HCT116 (cell line): ENCODE measurements around the gene C5AR2. TPM values are rescaled to one million over a fixed set of nuclear protein-coding genes. Genes with fewer than 3 reads are reported as not detected.

Experiments used
- ATAC-seq: fragments of 200-7000 bp; cut with Tn5 transposase; 2 replicates; pipeline ENCODE4 v1.9.1; 2020; ENCODE audit warnings: mild to moderate bottlenecking, moderate library complexity
- BruUV-seq: library from RNA; stranded (reverse); fragments of 400-500 nt; replicated peaks from 2 replicates; lab custom pipeline; 2021; lab: Mats Ljungman, UMichigan
- CTCF ChIA-PET: fragments of 300-600 bp; sonication (Branson Sonifier 250); formaldehyde crosslinking; loops from one replicate; lab custom pipeline; 2021; ENCODE audit warnings: antibody characterized with exemption; lab: Charles Lee
- POLR2A ChIA-PET: fragments of 300-600, 350-600 bp; sonication (Branson Sonifier 250); formaldehyde crosslinking; loops from one replicate; lab custom pipeline; 2021; ENCODE audit warnings: antibody characterized with exemption; lab: Charles Lee
- RAD21 ChIA-PET, 2 experiments: fragments of 300-600 bp; sonication (Branson Sonifier 250); formaldehyde crosslinking; loops; one replicate each; lab custom pipeline; 2023; ENCODE audit warnings: low total read pairs in 2 of 2; ENCODE audit not compliant: uncharacterized antibody in 2 of 2, unreplicated experiment in 2 of 2, low non-redundant PET in 1 of 2; lab: Charles Lee
- DNase-seq: peaks from one replicate; pipeline ENCODE4 v3.0.0-alpha.2; 2010; ENCODE audit warnings: low read depth, low spot score
- H2AFZ ChIP-seq: fragments of 200-600 bp; shearing (Covaris generic), sonication (generic); 2 replicates; pipeline ENCODE4 v1.6.1; 2017; ENCODE audit warnings: low read depth, mixed run types, mixed read lengths, antibody characterized with exemption, low read length; ENCODE audit not compliant: poor library complexity, severe bottlenecking
- H3K27ac ChIP-seq: 2 replicates; pipeline ENCODE4 v1.5.1; 2012; ENCODE audit warnings: low read depth, low read length
- H3K27me3 ChIP-seq: fragments of 200-600 bp; sonication (generic); 2 replicates; pipeline ENCODE4 v1.6.1; 2016; ENCODE audit warnings: mixed run types, low read length, mixed read lengths; ENCODE audit not compliant: insufficient read depth
- H3K36me3 ChIP-seq, 2 experiments: fragments of 200-500 bp in 1 of 2; fragments of 200-600 bp in 1 of 2; sonication (Bioruptor generic) in 1 of 2; sonication (generic) in 1 of 2; 2 replicates each; pipeline versions ENCODE4 v1.5.1 to v1.6.1; 2014 to 2016; ENCODE audit warnings: low read length in 2 of 2, inconsistent platforms in 1 of 2, mixed read lengths in 1 of 2, mixed run types in 1 of 2; ENCODE audit not compliant: insufficient read depth in 2 of 2, control insufficient read depth in 1 of 2
- H3K4me1 ChIP-seq, 2 experiments: fragments of 200-600 bp in 1 of 2; sonication (generic) in 1 of 2; 2 replicates each; pipeline versions ENCODE4 v1.5.1 to v1.6.1; 2012 to 2017; ENCODE audit warnings: low read length in 2 of 2, inconsistent platforms in 1 of 2, mild to moderate bottlenecking in 1 of 2, mixed read lengths in 1 of 2, mixed run types in 1 of 2, moderate library complexity in 1 of 2; ENCODE audit not compliant: insufficient read depth in 2 of 2, control insufficient read depth in 1 of 2
- H3K4me2 ChIP-seq: fragments of 200-600 bp; sonication (generic); 2 replicates; pipeline ENCODE4 v1.6.1; 2017; ENCODE audit warnings: mixed run types, low read length, mixed read lengths
- H3K4me3 ChIP-seq, 2 experiments: fragments of 200-600 bp in 1 of 2; sonication (generic) in 1 of 2; replicated peaks in 1 of 2; 2 replicates each; pipeline ENCODE4 v1.5.1; 2011 to 2016; ENCODE audit warnings: low read length in 2 of 2, control low read depth in 1 of 2, low read depth in 1 of 2, mild to moderate bottlenecking in 1 of 2, mixed read lengths in 1 of 2, mixed run types in 1 of 2
- H3K79me2 ChIP-seq: fragments of 200-600 bp; sonication (generic); 2 replicates; pipeline ENCODE4 v1.6.1; 2017; ENCODE audit warnings: mild to moderate bottlenecking, mixed run types, low read length, moderate library complexity, mixed read lengths; ENCODE audit not compliant: insufficient read depth
- H3K9ac ChIP-seq: fragments of 200-600 bp; sonication (generic); 2 replicates; pipeline ENCODE4 v1.6.1; 2016; ENCODE audit warnings: low read length, mixed read lengths
- H3K9me2 ChIP-seq: fragments of 200-600 bp; sonication (generic), shearing (Covaris generic); 2 replicates; pipeline ENCODE4 v1.6.1; 2017; ENCODE audit warnings: mixed run types, mild to moderate bottlenecking, moderate library complexity; ENCODE audit not compliant: insufficient read depth
- H3K9me3 ChIP-seq, 2 experiments: fragments of 200-500 bp in 1 of 2; fragments of 200-600 bp in 1 of 2; sonication (Bioruptor generic) in 1 of 2; sonication (generic) in 1 of 2; 2 replicates each; pipeline ENCODE4 v1.6.1; 2014 to 2017; ENCODE audit warnings: low read length in 2 of 2, mixed read lengths in 2 of 2, inconsistent platforms in 1 of 2, low read depth in 1 of 2, mild to moderate bottlenecking in 1 of 2, mixed run types in 1 of 2, moderate library complexity in 1 of 2; ENCODE audit not compliant: control insufficient read depth in 1 of 2, insufficient read depth in 1 of 2
- H4K20me1 ChIP-seq: fragments of 200-600 bp; sonication (generic), shearing (Covaris generic); 2 replicates; pipeline ENCODE4 v1.6.1; 2017; ENCODE audit warnings: mixed run types, mild to moderate bottlenecking, moderate library complexity; ENCODE audit not compliant: insufficient read depth
- CBX3 ChIP-seq: IDR thresholded peaks from 2 replicates; pipeline ENCODE4 v1.6.1; 2012; ENCODE audit warnings: low read depth
- EGR1 ChIP-seq: IDR thresholded peaks from 2 replicates; pipeline ENCODE4 v1.6.1; 2012; ENCODE audit warnings: low read depth
- ELF1 ChIP-seq: IDR thresholded peaks from 2 replicates; pipeline ENCODE4 v1.6.1; 2012; ENCODE audit warnings: low read depth, borderline replicate concordance
- EZH2 ChIP-seq: fragments of 200-600 bp; sonication (generic); IDR thresholded peaks from 2 replicates; pipeline ENCODE4 v1.6.1; 2017; ENCODE audit warnings: antibody characterized with exemption, mixed run types
- EZH2phosphoT487 ChIP-seq: fragments of 200-600 bp; IDR thresholded peaks from 2 replicates; pipeline ENCODE4 v1.6.1; 2018; ENCODE audit warnings: antibody characterized with exemption, borderline replicate concordance
- FOSL1 ChIP-seq: IDR thresholded peaks from 2 replicates; pipeline ENCODE4 v1.6.1; 2012; ENCODE audit warnings: low read depth
- JUND ChIP-seq: IDR thresholded peaks from 2 replicates; pipeline ENCODE4 v1.6.1; 2012
- POLR2AphosphoS5 ChIP-seq: IDR thresholded peaks from 2 replicates; pipeline ENCODE4 v1.6.1; 2011; ENCODE audit warnings: mild to moderate bottlenecking, low read depth, low read length, moderate library complexity
- RAD21 ChIP-seq: IDR thresholded peaks from 2 replicates; pipeline ENCODE4 v1.6.1; 2012; ENCODE audit warnings: low read depth, mild to moderate bottlenecking
- SIN3A ChIP-seq: IDR thresholded peaks from 2 replicates; pipeline ENCODE4 v1.6.1; 2012; ENCODE audit warnings: low read depth
- SP1 ChIP-seq: IDR thresholded peaks from 2 replicates; pipeline ENCODE4 v1.6.1; 2012; ENCODE audit warnings: low read depth
- YY1 ChIP-seq: IDR thresholded peaks from 2 replicates; pipeline ENCODE4 v1.6.1; 2011; ENCODE audit warnings: low read length, low read depth, moderate library complexity, mild to moderate bottlenecking; ENCODE audit not compliant: insufficient replicate concordance; ENCODE audit errors: extremely low read depth
- ZNF274 ChIP-seq: fragments of 200-500 bp; sonication (Bioruptor generic); IDR thresholded peaks from 2 replicates; pipeline ENCODE4 v1.6.1; 2014; ENCODE audit warnings: mild to moderate bottlenecking, low read depth, low read length, inconsistent platforms
- intact Hi-C: fragments of 100-400 bp; cut with micrococcal nuclease; formaldehyde crosslinking; loops from 2 replicates; pipeline ENCODE4 v1.10.0; 2022
- total RNA-seq: library from RNA; stranded (reverse); gene quantifications from one replicate; pipeline ENCODE4 v1.2.1, GENCODE V29; 2021; ENCODE audit not compliant: unreplicated experiment
- TF ChIP-seq, protein P1 (sequence below): IDR thresholded peaks from 2 replicates; pipeline ENCODE4 v1.6.1; 2011; ENCODE audit warnings: mild to moderate bottlenecking, low read length, moderate library complexity; ENCODE audit not compliant: insufficient replicate concordance; ENCODE audit errors: extremely low read depth
- TF ChIP-seq, protein P2 (sequence below): IDR thresholded peaks from 2 replicates; pipeline ENCODE4 v1.6.1; 2012
- TF ChIP-seq, protein P3 (sequence below): IDR thresholded peaks from 2 replicates; pipeline ENCODE4 v1.6.1; 2012; ENCODE audit warnings: low read depth
- TF ChIP-seq, protein P4 (sequence below), 3 experiments: fragments of 200-600 bp in 1 of 3; sonication (generic) in 1 of 3; IDR thresholded peaks in 2 of 3; conservative IDR thresholded peaks in 1 of 3; 2 replicates each; pipeline ENCODE4 v1.5.1; 2012 to 2017; ENCODE audit warnings: low read depth in 2 of 3, low read length in 2 of 3, antibody characterized with exemption in 1 of 3, borderline replicate concordance in 1 of 3, control low read depth in 1 of 3, mild to moderate bottlenecking in 1 of 3, mixed read lengths in 1 of 3, mixed run types in 1 of 3, moderate library complexity in 1 of 3; ENCODE audit not compliant: insufficient read depth in 1 of 3
- TF ChIP-seq, protein P5 (sequence below): IDR thresholded peaks from 2 replicates; pipeline ENCODE4 v1.6.1; 2012

C5AR2 gene
- total RNA-seq, 1 experiment from 2014 or later, result 0.12 TPM

DNA sequence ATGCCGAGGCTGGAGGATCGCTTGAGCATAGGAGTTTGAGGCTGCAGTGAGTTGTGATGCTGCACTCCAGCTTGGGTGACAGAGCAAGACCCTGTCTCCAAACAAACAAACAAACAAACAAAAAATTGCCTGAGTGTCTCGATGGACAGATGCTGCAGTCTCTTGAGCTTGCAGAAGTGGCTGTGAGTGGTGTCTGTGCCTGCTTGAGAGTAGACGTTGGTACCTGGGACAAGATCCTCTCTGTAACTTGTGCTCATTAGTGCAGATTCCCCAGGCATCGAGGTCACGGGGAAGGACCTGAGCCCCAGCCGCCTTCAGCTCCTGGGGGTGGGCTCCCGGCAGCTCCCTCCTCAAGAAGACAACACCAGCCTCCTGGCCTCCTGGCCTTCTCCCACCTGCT is 8.6 kb upstream of the C5AR2 start:
- POLR2A ChIA-PET, result no interaction called here
- DNase-seq (no peak), ATAC-seq (no peak)
- Histone ChIP-seq H3K4me1 (no peaks in the 10 kb centered on the region), H3K27ac (no peak overlapping the region), H3K9ac (no peak overlapping the region), H3K9me2 (no peaks in the 10 kb centered on the region), H4K20me1 (no peaks in the 10 kb centered on the region), H3K36me3 (no peaks in the 10 kb centered on the region), H3K9me3 (no peaks in the 10 kb centered on the region), H2AFZ (no peak overlapping the region), H3K4me2 (no peak overlapping the region), H3K79me2 (no peaks in the 10 kb centered on the region), H3K4me3 (no peak overlapping the region), H3K27me3 (no peaks in the 10 kb centered on the region)
- BruUV-seq, result no TSS peak
- RAD21 ChIA-PET, result no interaction called here
- intact Hi-C loops, result no loop called here
- TF ChIP-seq ZNF274, result no peak
- TF ChIP-seq EGR1, result no peak
- no peak for TF ChIP-seq POLR2AphosphoS5
- no peak for TF ChIP-seq EZH2
- TF ChIP-seq, protein P1, sequence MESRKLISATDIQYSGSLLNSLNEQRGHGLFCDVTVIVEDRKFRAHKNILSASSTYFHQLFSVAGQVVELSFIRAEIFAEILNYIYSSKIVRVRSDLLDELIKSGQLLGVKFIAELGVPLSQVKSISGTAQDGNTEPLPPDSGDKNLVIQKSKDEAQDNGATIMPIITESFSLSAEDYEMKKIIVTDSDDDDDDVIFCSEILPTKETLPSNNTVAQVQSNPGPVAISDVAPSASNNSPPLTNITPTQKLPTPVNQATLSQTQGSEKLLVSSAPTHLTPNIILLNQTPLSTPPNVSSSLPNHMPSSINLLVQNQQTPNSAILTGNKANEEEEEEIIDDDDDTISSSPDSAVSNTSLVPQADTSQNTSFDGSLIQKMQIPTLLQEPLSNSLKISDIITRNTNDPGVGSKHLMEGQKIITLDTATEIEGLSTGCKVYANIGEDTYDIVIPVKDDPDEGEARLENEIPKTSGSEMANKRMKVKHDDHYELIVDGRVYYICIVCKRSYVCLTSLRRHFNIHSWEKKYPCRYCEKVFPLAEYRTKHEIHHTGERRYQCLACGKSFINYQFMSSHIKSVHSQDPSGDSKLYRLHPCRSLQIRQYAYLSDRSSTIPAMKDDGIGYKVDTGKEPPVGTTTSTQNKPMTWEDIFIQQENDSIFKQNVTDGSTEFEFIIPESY, result no peak
- TF ChIP-seq SP1, result no peak
- TF ChIP-seq CBX3, result no peak
- TF ChIP-seq, protein P2, sequence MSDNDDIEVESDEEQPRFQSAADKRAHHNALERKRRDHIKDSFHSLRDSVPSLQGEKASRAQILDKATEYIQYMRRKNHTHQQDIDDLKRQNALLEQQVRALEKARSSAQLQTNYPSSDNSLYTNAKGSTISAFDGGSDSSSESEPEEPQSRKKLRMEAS, result no peak
- TF ChIP-seq RAD21, result no peak
- no peak for TF ChIP-seq FOSL1
- TF ChIP-seq ELF1, result no peak
- no peak for TF ChIP-seq SIN3A
- no peak for TF ChIP-seq YY1
- no peak for TF ChIP-seq JUND
- TF ChIP-seq EZH2phosphoT487, result no peak
- TF ChIP-seq, protein P3, sequence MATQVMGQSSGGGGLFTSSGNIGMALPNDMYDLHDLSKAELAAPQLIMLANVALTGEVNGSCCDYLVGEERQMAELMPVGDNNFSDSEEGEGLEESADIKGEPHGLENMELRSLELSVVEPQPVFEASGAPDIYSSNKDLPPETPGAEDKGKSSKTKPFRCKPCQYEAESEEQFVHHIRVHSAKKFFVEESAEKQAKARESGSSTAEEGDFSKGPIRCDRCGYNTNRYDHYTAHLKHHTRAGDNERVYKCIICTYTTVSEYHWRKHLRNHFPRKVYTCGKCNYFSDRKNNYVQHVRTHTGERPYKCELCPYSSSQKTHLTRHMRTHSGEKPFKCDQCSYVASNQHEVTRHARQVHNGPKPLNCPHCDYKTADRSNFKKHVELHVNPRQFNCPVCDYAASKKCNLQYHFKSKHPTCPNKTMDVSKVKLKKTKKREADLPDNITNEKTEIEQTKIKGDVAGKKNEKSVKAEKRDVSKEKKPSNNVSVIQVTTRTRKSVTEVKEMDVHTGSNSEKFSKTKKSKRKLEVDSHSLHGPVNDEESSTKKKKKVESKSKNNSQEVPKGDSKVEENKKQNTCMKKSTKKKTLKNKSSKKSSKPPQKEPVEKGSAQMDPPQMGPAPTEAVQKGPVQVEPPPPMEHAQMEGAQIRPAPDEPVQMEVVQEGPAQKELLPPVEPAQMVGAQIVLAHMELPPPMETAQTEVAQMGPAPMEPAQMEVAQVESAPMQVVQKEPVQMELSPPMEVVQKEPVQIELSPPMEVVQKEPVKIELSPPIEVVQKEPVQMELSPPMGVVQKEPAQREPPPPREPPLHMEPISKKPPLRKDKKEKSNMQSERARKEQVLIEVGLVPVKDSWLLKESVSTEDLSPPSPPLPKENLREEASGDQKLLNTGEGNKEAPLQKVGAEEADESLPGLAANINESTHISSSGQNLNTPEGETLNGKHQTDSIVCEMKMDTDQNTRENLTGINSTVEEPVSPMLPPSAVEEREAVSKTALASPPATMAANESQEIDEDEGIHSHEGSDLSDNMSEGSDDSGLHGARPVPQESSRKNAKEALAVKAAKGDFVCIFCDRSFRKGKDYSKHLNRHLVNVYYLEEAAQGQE, result no peak
- TF ChIP-seq, protein P4, sequence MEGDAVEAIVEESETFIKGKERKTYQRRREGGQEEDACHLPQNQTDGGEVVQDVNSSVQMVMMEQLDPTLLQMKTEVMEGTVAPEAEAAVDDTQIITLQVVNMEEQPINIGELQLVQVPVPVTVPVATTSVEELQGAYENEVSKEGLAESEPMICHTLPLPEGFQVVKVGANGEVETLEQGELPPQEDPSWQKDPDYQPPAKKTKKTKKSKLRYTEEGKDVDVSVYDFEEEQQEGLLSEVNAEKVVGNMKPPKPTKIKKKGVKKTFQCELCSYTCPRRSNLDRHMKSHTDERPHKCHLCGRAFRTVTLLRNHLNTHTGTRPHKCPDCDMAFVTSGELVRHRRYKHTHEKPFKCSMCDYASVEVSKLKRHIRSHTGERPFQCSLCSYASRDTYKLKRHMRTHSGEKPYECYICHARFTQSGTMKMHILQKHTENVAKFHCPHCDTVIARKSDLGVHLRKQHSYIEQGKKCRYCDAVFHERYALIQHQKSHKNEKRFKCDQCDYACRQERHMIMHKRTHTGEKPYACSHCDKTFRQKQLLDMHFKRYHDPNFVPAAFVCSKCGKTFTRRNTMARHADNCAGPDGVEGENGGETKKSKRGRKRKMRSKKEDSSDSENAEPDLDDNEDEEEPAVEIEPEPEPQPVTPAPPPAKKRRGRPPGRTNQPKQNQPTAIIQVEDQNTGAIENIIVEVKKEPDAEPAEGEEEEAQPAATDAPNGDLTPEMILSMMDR (IDR thresholded peaks at IDR 0.05 in 2 of 3, conservative IDR thresholded peaks at IDR 0.05 in 1 of 3; ENCODE audit: borderline replicate concordance in 1 of 3, insufficient read depth in 1 of 3, low read depth in 2 of 3, low read length in 2 of 3), result no peak
- TF ChIP-seq, protein P5, sequence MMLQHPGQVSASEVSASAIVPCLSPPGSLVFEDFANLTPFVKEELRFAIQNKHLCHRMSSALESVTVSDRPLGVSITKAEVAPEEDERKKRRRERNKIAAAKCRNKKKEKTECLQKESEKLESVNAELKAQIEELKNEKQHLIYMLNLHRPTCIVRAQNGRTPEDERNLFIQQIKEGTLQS, result no peak
- CTCF ChIA-PET, result interaction anchor here (1.1 kb wide), 1 partner anchor 26 kb away, joined by 5 read pairs; the partner anchor contains the start of gene DHX34
